Thyroid gland (tissue), 4 donors: Measurements from ENCODE around the gene GSG1L. TPM values are rescaled to one million over a fixed set of nuclear protein-coding genes. Genes with fewer than 3 reads are reported as not detected.

Source experiments
- DNase-seq, 2 donors: peaks; one replicate each; pipeline ENCODE4 v3.0.0-alpha.2; 2019
- H3K27ac ChIP-seq, 3 donors: fragments of 200-600 bp; sonication (generic); 1 replicate in 2 of 3; 2 replicates in 1 of 3; pipeline ENCODE4 v1.5.1; 2016 to 2019; ENCODE audit warnings: mild to moderate bottlenecking in 1 of 3, moderate library complexity in 1 of 3
- H3K27me3 ChIP-seq: fragments of 200-600 bp; sonication (generic); one replicate; pipeline ENCODE4 v1.5.1; 2019
- H3K36me3 ChIP-seq, 2 donors: fragments of 200-600 bp; sonication (generic); one replicate each; pipeline ENCODE4 v1.5.1; 2016 to 2019
- H3K4me1 ChIP-seq, 2 donors: fragments of 200-600 bp; sonication (generic); one replicate each; pipeline ENCODE4 v1.5.1; 2017 to 2019
- H3K4me3 ChIP-seq, 3 donors: fragments of 200-600 bp; sonication (generic); replicated peaks in 1 of 3; 1 replicate in 2 of 3; 2 replicates in 1 of 3; pipeline ENCODE4 v1.5.1; 2016; ENCODE audit warnings: mild to moderate bottlenecking in 1 of 3
- H3K9me3 ChIP-seq: fragments of 200-600 bp; sonication (generic); one replicate; pipeline ENCODE4 v1.5.1; 2017
- POLR2A ChIP-seq, 2 donors: fragments of 450-650 bp; IDR thresholded peaks; one replicate each; pipeline ENCODE4 v1.6.1; 2017; ENCODE audit warnings: antibody characterized with exemption in 2 of 2, mild to moderate bottlenecking in 2 of 2, moderate library complexity in 1 of 2
- WGBS, 2 donors: methylation state at CpG; one replicate each; pipeline ENCODE4 v1.1.5; 2017; 5-methylcytosine and 5-hydroxymethylcytosine counted together
- intact Hi-C: fragments of 100-400 bp; cut with DNase I; formaldehyde crosslinking; loops from one replicate; pipeline ENCODE4 v1.15.1; 2023
- total RNA-seq, 4 donors: library from RNA; depleted of rRNA; stranded (reverse); fragments of >200 nt; gene quantifications; one replicate each; pipeline ENCODE4 v1.2.3, GENCODE V29; 2016
- TF ChIP-seq, protein P1 (sequence below), 6 experiments: fragments of 200-600 bp in 3 of 6; fragments of 450-650 bp in 3 of 6; sonication (generic) in 3 of 6; IDR thresholded peaks; one replicate each; pipeline ENCODE4 v1.5.1; 2016 to 2019; ENCODE audit warnings: antibody characterized with exemption in 6 of 6, mild to moderate bottlenecking in 2 of 6, inconsistent platforms in 1 of 6, moderate library complexity in 1 of 6

GSG1L gene
- total RNA-seq, 4 donors from 2014 or later = not detected

DNA sequence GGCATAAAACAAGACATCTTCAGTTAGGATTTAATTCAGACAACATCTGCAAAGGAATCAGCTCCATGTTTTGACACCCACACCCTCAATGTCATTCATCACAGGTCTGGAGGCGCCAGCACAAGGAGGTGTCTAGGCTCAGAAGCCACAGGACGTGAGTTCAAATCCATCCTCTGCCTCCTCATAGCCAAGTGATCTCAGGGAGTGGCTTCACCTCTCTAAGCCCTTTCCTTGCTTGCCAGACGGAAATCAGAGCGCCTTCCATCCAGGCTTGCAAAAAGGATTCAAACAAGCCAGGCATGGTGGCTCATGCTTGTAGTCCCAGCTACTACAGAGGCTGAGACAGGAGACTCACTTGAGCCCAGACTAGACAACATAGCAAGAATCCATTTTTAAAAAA is 84.6 kb downstream of the GSG1L start:
- intact Hi-C loops = no loop called here
- H3K27ac ChIP-seq = no peak overlapping the region
- no peak overlapping the region for H3K4me3 ChIP-seq
- H3K27me3 ChIP-seq = no peaks in the 10 kb centered on the region
- peaks cover 4 to 7% of the 10 kb centered on the region in 2 donors for H3K4me1 ChIP-seq
- DNase-seq = no peak
- WGBS, 2 donors = 88 to 93% methylated on average over 4 of the region's 4 CpGs
- TF ChIP-seq POLR2A (IDR thresholded peaks at IDR 0.05) = no peak
- TF ChIP-seq, protein P1, sequence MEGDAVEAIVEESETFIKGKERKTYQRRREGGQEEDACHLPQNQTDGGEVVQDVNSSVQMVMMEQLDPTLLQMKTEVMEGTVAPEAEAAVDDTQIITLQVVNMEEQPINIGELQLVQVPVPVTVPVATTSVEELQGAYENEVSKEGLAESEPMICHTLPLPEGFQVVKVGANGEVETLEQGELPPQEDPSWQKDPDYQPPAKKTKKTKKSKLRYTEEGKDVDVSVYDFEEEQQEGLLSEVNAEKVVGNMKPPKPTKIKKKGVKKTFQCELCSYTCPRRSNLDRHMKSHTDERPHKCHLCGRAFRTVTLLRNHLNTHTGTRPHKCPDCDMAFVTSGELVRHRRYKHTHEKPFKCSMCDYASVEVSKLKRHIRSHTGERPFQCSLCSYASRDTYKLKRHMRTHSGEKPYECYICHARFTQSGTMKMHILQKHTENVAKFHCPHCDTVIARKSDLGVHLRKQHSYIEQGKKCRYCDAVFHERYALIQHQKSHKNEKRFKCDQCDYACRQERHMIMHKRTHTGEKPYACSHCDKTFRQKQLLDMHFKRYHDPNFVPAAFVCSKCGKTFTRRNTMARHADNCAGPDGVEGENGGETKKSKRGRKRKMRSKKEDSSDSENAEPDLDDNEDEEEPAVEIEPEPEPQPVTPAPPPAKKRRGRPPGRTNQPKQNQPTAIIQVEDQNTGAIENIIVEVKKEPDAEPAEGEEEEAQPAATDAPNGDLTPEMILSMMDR (IDR thresholded peaks at IDR 0.05) = no peak
- no peaks in the 10 kb centered on the region for H3K36me3 ChIP-seq
- no peaks in the 10 kb centered on the region for H3K9me3 ChIP-seq

DNA sequence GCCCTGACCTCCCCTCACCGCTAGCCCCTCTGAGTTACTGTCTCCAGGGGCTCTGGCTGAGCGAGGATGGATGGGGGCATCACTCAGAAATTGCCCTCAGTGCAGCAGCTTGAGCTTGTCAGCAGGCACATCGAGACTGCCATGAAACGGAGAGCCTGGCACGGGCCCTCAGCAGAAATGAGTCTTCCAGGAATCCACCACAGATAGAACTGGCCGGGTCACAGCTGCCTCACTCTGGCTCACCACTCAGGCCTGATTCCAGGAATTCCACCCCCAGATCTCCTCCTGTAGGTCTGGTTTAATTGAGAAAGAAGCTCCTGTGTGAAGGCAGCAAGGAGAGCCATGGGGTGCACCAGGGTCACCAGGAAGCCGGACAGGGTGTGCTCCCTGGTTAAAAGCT is 85.5 kb downstream of the GSG1L start:
- H3K4me1 ChIP-seq = peaks cover 4 to 7% of the 10 kb centered on the region in 2 donors
- H3K9me3 ChIP-seq = no peaks in the 10 kb centered on the region
- DNase-seq = no peak
- intact Hi-C loops = no loop called here
- TF ChIP-seq, protein P1 (IDR thresholded peaks at IDR 0.05) = no peak
- TF ChIP-seq POLR2A (IDR thresholded peaks at IDR 0.05) = no peak
- H3K36me3 ChIP-seq = no peaks in the 10 kb centered on the region
- no peak overlapping the region for H3K27ac ChIP-seq
- no peaks in the 10 kb centered on the region for H3K27me3 ChIP-seq
- H3K4me3 ChIP-seq = no peak overlapping the region
- WGBS, 2 donors = 59 to 83% methylated on average over 4 to 7 of the region's 7 CpGs

DNA sequence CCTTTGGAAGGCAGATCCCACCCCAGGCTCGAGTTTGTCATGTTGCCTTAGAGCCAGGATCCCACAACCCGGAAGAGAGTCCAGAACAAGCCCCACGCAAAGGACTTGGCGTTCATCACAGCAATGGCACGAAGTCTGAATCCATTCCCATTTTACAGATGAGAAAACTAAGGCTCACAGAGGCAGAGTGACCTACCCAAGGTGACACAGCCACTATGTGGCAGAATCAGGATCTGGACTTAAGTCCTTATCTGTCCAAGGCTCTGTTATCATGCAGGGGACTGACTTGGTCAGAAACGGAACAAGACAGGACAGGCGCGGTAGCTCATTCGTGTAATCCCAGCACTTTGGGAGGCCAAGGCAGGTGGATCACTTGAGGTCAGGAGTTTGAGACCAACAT is 86.5 kb downstream of the GSG1L start:
- Histone ChIP-seq H3K4me3 (no peak overlapping the region), H3K9me3 (no peaks in the 10 kb centered on the region), H3K4me1 (peaks cover 4 to 7% of the 10 kb centered on the region in 2 donors), H3K27me3 (no peaks in the 10 kb centered on the region), H3K27ac (no peak overlapping the region), H3K36me3 (no peaks in the 10 kb centered on the region)
- 85 to 91% methylated on average over 9 of the region's 9 CpGs for WGBS, 2 donors
- DNase-seq = no peak
- intact Hi-C loops = no loop called here
- TF ChIP-seq, protein P1 (IDR thresholded peaks at IDR 0.05) = no peak
- TF ChIP-seq POLR2A (IDR thresholded peaks at IDR 0.05) = no peak

DNA sequence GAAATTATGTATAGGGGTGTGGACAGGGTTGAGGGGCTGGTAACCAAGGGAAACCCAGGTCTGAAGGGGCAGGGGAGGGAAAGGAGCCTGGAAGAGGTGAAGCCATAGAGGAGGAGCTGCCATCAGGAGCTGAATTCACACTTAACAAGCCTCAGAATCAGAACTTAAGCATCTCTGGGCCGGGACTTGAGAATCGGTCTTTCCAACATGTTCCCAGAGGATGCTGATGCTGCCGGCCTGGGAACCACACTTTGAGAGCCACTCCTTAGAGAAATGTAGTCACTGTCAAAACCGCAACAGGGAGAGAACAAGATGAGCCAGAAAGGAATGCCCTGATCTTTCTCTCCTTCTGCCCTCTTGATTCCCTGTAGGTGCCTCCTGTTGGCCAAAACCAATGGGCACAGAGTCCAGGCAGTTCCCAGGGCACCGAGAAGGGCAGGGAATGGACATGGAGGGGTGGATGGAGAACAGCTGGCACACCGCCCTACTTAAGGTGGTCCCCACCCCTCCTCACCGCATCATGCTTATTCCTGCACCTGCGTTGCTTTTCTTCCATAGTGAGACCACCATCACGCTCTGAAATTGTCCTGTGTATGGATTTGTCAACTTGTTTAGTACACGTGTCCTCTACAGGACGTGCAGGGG is 88.5 kb downstream of the GSG1L start:
- no peak overlapping the region for H3K27ac ChIP-seq
- H3K4me1 ChIP-seq = no peaks in the 10 kb centered on the region
- no peaks in the 10 kb centered on the region for H3K36me3 ChIP-seq
- no peak overlapping the region for H3K4me3 ChIP-seq
- H3K9me3 ChIP-seq = no peaks in the 10 kb centered on the region
- intact Hi-C loops = no loop called here
- TF ChIP-seq, protein P1 (IDR thresholded peaks at IDR 0.05) = no peak
- no peaks in the 10 kb centered on the region for H3K27me3 ChIP-seq
- DNase-seq = no peak
- 88 to 89% methylated on average over 11 of the region's 11 CpGs for WGBS, 2 donors

DNA sequence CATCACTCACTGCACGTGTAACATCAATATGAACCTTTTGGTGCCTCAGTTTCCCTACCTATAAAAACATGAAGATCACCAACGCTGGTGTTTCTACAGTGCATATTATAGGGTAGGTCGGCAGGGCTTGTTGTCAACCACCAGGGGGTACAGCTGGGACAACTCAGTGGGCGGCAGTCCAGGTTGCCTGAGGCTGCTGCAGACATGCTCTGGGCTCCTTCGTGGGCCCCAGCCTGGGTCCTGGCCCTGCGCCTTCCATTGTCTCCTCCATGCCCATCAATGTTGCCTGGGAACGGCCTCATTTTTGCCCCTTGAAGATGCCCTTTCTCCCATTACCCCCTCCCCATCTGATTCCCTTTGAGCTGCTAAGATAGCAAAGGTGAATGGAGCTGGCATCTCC is 89.8 kb downstream of the GSG1L start:
- intact Hi-C loops = no loop called here
- Histone ChIP-seq H3K27ac (no peak overlapping the region), H3K9me3 (no peaks in the 10 kb centered on the region), H3K27me3 (no peaks in the 10 kb centered on the region), H3K4me3 (no peak overlapping the region), H3K36me3 (no peaks in the 10 kb centered on the region), H3K4me1 (no peaks in the 10 kb centered on the region)
- no peak for TF ChIP-seq POLR2A (IDR thresholded peaks at IDR 0.05)
- TF ChIP-seq, protein P1 (IDR thresholded peaks at IDR 0.05) = no peak
- 68 to 78% methylated on average over 6 to 7 of the region's 7 CpGs for WGBS, 2 donors
- DNase-seq = no peak
